ENCODE measurements around the gene SORCS1.

Gene SORCS1

DNA sequence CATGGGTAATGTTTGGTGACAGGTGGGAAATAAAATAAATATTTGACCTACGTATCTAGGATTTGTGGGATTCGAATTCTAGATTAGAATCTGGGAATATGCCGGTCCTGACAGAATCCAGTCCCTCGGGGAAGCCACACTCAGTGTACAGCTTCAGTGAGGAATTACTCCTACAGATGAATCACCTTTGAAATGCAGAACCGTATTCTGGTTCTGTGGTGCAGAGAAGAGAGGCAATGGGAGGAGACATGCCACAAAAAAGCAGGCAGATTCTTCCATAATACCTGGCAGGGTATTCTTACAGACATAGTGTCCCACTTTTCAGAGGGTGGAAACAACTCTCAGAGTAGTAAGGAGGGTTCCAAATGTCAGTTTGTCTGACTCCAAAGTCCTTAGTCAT, 286.9 kb downstream of the SORCS1 start:
- DNase-seq (ENCODE audit: low read depth) = no peak
- TF ChIP-seq, protein P1, sequence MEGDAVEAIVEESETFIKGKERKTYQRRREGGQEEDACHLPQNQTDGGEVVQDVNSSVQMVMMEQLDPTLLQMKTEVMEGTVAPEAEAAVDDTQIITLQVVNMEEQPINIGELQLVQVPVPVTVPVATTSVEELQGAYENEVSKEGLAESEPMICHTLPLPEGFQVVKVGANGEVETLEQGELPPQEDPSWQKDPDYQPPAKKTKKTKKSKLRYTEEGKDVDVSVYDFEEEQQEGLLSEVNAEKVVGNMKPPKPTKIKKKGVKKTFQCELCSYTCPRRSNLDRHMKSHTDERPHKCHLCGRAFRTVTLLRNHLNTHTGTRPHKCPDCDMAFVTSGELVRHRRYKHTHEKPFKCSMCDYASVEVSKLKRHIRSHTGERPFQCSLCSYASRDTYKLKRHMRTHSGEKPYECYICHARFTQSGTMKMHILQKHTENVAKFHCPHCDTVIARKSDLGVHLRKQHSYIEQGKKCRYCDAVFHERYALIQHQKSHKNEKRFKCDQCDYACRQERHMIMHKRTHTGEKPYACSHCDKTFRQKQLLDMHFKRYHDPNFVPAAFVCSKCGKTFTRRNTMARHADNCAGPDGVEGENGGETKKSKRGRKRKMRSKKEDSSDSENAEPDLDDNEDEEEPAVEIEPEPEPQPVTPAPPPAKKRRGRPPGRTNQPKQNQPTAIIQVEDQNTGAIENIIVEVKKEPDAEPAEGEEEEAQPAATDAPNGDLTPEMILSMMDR (conservative IDR thresholded peaks at IDR 0.05; ENCODE audit: low read depth, low read length) = no peak
- no peak overlapping the region for H3K4me3 ChIP-seq (ENCODE audit: low read length)

DNA sequence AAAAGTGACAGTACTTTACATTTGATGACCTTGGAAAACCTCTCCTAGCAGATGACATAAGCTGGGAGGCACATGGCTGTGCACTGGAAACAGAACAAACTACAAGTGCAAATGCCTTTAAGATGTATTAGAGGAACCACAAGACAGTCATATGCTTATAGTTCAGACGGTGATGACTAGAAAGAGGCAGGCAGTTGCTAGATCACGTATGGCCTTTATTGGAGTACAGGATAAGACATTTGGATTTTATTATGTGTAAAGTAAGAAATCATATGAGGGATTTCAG, 290.0 kb downstream of the SORCS1 start:
- no peak for DNase-seq (ENCODE audit: low read depth)
- H3K4me3 ChIP-seq (ENCODE audit: low read length) = no peak overlapping the region
- TF ChIP-seq, protein P1 (conservative IDR thresholded peaks at IDR 0.05; ENCODE audit: low read depth, low read length) = no peak

DNA sequence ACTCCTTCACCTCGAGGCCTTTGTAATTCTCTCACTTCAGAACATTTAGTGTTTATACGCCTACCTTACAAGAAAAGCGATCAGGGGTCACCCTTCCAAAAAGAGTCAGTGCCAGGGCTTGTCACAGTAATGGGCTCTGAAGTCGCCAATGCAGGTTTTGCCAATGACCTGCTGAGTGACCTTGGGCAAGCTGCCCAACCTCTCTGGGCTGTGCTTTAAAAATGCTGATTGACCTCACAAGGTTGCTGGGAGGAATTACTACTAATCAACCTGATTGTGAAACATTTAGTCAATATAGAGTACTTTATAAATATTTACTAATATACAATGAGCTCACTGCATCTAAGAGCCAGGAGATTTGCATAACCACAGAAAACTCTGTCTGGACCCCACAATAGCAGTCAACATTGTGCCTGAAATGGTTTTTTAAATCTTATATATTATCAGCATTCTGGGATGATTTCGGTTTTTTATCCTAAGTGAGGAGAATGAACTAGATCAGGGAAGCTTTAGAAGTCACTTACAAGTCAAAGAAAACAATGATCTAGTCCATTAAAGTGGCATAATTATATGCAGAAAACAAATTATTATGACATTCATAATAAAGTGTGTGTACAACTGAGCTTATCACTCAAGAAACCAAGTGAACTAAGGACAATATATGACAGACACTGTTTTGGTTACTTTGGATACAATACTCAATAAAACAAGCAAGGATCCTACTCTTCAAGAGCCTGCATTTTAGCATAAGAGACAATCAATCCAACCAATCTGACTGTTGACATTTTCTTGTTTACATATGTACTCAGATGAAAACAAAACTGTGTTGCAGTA, 290.5 kb downstream of the SORCS1 start:
- DNase-seq (ENCODE audit: low read depth) = no peak
- no peak overlapping the region for H3K4me3 ChIP-seq (ENCODE audit: low read length)
- TF ChIP-seq, protein P1 (conservative IDR thresholded peaks at IDR 0.05; ENCODE audit: low read depth, low read length) = no peak

DNA sequence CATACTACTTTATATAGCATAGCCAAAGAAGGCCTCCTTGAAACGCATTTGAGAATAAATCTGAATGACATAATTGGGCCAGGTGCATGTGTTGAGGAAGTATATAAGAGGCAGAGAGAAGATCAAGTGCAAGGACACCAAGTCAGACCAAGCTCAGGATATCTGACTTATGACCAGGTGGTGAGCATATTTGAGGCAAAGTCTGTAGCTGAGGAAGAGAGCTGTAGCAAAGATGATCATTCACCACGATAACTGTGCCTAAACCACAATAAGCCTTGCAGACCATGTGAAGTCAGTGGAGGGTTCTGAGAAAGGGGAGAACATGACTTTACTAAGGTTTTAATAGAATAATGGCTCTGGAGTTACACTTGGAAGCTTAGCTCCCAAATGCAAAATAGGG, 292.3 kb downstream of the SORCS1 start:
- no peak overlapping the region for H3K4me3 ChIP-seq (ENCODE audit: low read length)
- no peak for DNase-seq (ENCODE audit: low read depth)
- TF ChIP-seq, protein P1 (conservative IDR thresholded peaks at IDR 0.05; ENCODE audit: low read depth, low read length) = no peak

DNA sequence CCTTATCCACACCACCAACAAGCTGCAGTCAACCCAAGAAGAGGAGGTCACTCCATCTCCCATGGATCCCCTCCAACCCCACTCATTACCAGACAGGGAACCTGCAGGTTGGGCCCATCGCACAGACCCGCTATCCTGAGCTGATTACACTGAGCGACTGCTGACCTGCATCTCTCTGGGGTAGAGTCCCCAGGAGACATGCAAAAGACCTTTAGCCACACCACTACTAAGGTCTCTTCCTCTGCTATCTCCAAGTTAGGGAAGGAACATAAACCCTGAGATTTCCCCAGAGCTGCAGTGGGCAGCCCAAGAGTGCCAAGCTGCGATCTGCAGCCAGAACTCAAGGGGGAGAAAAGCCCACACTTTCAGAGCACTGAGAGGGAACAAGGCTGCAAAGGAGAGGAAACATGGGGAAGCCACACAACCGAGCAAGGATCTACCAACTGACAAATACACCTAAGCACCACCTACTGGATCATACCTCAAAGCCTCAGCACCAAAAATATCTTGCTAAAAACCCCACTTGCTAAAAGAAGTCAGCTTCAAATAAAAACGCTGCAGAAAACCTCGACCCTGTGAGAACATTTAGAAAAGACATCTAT, 298.2 kb downstream of the SORCS1 start:
- TF ChIP-seq, protein P1 (conservative IDR thresholded peaks at IDR 0.05; ENCODE audit: low read depth, low read length) = no peak
- H3K4me3 ChIP-seq (ENCODE audit: low read length) = no peak overlapping the region
- no peak for DNase-seq (ENCODE audit: low read depth)

DNA sequence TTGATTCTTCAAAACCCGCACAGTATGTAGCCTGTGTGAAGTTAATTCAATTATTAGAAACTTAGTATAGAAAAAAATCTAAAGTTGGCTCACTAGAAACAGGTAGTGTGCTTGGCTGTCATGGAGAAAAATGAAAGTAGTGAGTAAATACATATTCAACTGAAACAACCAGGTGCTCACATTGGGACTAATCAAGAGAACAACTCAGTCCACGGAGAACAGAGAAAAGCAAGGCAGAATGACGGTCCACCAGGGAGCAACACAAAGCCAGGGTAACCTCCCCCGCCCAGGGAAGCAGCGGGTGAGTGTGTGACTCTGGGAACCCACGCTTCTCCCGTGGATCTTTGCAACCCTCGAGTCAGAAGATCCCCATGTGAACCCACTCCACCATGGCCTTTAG, 300.5 kb downstream of the SORCS1 start:
- TF ChIP-seq, protein P1 (conservative IDR thresholded peaks at IDR 0.05; ENCODE audit: low read depth, low read length) = no peak
- H3K4me3 ChIP-seq (ENCODE audit: low read length) = no peak overlapping the region
- DNase-seq (ENCODE audit: low read depth) = no peak

DNA sequence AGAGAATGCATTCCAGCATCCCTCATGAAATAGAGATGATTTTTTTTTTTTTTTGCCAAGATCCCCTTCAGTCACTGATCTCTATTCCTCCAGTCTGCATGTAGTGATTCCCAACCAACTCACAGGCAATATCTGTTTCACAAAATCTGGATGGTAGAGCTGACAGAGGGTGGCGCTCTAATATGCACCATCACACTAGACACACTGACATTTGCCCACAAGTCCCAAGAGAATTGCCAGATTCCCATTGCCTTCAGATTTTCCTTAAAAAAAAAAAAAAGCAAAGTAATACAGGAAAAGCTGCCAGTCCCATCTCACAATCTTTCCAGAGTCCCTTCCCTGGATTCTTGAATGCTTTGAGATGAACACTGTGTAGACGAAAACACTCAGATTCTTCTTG, 301.0 kb downstream of the SORCS1 start:
- no peak for DNase-seq (ENCODE audit: low read depth)
- TF ChIP-seq, protein P1 (conservative IDR thresholded peaks at IDR 0.05; ENCODE audit: low read depth, low read length) = no peak
- H3K4me3 ChIP-seq (ENCODE audit: low read length) = no peak overlapping the region

All from retinal pigment epithelial cell (primary cell).